Endothelial cell (in vitro differentiated cells): ENCODE results near the gene CSNK1D. TPM values are rescaled to one million over a fixed set of nuclear protein-coding genes. Genes with fewer than 3 reads are reported as not detected.

ENCODE experiments used
- DNase-seq: peaks from one replicate; pipeline ENCODE4 v3.0.0; 2021; ENCODE audit warnings: low spot score
- H3K27ac Mint-ChIP-seq: one replicate; pipeline ENCODE4 v1.8.0; 2021; ENCODE audit warnings: mixed read lengths, inconsistent platforms; ENCODE audit not compliant: unreplicated experiment
- H3K27me3 Mint-ChIP-seq: one replicate; pipeline ENCODE4 v1.8.0; 2021; ENCODE audit warnings: mild to moderate bottlenecking, moderate library complexity, mixed read lengths, inconsistent platforms; ENCODE audit not compliant: unreplicated experiment
- H3K36me3 Mint-ChIP-seq: one replicate; pipeline ENCODE4 v1.8.0; 2021; ENCODE audit warnings: mild to moderate bottlenecking, low read depth, mixed read lengths, inconsistent platforms; ENCODE audit not compliant: unreplicated experiment
- H3K4me1 Mint-ChIP-seq: one replicate; pipeline ENCODE4 v1.8.0; 2021; ENCODE audit warnings: mild to moderate bottlenecking, mixed read lengths, inconsistent platforms; ENCODE audit not compliant: unreplicated experiment
- H3K4me3 Mint-ChIP-seq: one replicate; pipeline ENCODE4 v1.8.0; 2021; ENCODE audit warnings: mild to moderate bottlenecking, mixed read lengths, inconsistent platforms; ENCODE audit not compliant: unreplicated experiment
- H3K9me3 Mint-ChIP-seq: one replicate; pipeline ENCODE4 v1.8.0; 2021; ENCODE audit warnings: mixed read lengths, inconsistent platforms; ENCODE audit not compliant: unreplicated experiment
- total RNA-seq: library from RNA; stranded (reverse); fragmentation: NEBNext Ultra II Directional; extraction: Animal tissue kit (Norgen Biotek cat#: 25700); gene quantifications from one replicate; pipeline ENCODE4 v1.2.1, GENCODE V29; 2021; ENCODE audit not compliant: unreplicated experiment
- TF ChIP-seq, protein P1 (sequence below): fragments of 200-600 bp; sonication (generic); IDR thresholded peaks from one replicate; pipeline ENCODE4 v1.5.0; 2021; ENCODE audit warnings: antibody characterized with exemption; ENCODE audit not compliant: unreplicated experiment

The CSNK1D gene
- total RNA-seq, 1 donor from 2014 or later, result 149 TPM

DNA sequence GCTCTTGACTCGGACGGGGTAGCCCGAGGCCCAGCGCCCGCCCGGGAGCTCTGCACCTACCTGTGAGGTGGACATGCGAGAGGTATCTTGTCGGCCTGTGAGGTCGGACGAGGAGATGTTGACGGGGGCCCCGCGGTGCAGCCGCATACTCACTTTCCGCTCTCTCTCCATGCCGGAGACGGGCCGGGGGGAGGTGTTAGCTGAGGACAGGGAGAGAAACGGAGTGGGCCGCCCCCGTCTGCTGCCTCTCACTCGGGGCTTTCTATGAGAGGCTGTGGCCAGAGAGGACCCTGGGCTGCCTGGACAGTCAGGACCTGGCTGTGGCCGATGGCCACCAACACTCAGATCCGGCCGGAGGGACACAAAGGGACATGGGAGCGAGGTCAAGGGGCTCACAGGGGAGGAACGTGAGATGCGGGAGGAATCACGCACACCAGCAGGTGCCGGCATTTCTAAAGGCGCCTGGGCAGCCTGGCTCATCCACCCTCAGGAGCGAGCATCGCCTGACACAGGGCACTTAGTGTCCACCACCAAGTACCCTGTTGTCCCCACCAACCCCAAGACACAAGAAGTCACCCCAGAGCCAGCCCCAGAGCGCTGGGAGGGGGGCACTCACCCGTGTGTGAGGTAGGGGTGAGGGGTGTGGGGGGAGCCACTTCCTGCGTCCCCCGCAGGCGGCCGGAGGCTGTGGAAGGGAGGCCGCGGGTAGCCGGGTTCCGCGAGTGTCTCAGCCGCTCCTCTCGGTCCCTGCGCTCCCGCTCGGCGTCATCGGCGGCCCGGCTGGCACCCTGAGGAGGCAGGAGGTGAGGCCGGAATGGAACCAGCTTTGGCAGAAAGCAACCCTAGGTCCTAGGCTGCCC, 24.5 kb downstream of the CSNK1D start:
- no peak for DNase-seq
- Mint-ChIP-seq H3K9me3 (no peaks in the 10 kb centered on the region), H3K27ac (no peak overlapping the region), H3K27me3 (peaks cover 20% of the 10 kb centered on the region), H3K4me3 (no peak overlapping the region), H3K36me3 (peaks cover 61% of the 10 kb centered on the region), H3K4me1 (peaks cover 29% of the 10 kb centered on the region)
- TF ChIP-seq, protein P1, sequence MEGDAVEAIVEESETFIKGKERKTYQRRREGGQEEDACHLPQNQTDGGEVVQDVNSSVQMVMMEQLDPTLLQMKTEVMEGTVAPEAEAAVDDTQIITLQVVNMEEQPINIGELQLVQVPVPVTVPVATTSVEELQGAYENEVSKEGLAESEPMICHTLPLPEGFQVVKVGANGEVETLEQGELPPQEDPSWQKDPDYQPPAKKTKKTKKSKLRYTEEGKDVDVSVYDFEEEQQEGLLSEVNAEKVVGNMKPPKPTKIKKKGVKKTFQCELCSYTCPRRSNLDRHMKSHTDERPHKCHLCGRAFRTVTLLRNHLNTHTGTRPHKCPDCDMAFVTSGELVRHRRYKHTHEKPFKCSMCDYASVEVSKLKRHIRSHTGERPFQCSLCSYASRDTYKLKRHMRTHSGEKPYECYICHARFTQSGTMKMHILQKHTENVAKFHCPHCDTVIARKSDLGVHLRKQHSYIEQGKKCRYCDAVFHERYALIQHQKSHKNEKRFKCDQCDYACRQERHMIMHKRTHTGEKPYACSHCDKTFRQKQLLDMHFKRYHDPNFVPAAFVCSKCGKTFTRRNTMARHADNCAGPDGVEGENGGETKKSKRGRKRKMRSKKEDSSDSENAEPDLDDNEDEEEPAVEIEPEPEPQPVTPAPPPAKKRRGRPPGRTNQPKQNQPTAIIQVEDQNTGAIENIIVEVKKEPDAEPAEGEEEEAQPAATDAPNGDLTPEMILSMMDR, result no peak

DNA sequence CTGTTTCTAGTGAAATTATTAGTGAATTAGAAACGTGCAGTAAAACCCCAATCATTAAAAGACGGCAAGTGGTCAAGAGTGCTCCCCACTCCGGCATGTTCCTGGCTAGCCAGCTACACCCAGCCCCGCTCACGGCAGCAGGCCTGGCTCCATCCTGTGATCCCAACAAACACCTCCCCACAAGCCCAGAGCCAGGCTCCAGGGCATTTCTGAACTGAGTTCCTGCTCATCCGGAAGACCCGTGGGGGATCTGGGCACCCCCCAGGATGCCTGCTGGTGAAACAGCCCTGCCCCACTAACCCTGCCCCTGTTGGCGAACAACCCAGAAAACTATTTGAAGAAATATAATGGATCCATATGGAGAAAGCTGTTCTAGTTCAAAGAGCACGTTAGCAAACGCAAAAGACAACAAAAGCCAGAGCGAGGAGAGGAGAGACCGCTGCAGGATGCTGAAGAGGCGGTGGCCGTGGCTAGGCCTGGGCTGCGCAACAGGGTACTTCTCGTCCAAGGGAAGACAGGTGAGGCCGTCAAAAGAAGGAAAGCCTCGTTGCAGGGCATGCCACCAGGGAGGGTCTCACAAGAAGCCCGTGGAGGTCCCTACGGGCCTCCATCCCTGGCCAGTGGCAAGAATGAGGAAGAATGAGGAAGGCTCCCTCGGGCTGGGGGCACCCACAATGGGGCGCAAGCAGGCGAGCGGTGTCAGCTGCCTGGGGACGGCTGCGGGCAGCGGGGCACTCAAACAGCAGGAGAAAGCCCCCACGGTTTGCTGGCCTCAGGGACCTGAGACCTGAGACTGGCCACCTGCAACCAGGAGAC, 25.4 kb downstream of the CSNK1D start:
- peaks cover 67% of the 10 kb centered on the region for H3K36me3 Mint-ChIP-seq
- no peaks in the 10 kb centered on the region for H3K9me3 Mint-ChIP-seq
- DNase-seq, result no peak
- TF ChIP-seq, protein P1, result no peak
- H3K4me1 Mint-ChIP-seq, result peaks cover 31% of the 10 kb centered on the region
- peak overlapping the region; percentile 1 for H3K27ac Mint-ChIP-seq
- peak overlapping the region; percentile 21 for H3K4me3 Mint-ChIP-seq
- peaks cover 22% of the 10 kb centered on the region for H3K27me3 Mint-ChIP-seq

DNA sequence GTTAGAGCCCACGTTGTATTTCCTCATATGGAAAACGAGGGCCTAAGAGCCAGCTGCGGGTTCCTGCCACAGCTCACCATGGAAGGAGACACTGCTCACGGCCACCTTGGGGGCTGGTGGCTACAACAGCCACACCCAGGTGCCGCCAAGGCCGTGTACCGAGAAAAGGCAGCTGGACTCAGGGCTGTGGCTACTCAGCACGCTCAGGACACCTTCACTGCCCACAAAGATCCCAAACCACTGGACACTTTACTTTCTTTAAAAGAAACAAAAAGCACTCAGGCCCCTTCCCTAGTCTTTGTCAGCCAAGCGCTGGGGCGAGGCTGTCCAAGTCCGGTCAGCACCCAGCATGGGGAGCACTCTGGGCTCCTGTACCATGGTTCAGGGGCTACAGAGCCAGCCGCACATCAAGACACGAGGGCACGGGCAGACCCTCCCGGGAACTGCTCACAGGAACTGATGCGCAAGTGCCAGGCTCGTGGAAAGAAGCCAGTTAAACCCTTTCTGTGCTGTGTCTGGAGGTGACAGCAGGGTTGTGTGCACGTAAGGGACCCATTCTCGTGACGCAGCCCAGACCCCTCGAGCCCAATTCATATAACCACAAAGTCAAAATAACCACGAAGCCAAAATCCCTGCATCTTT, 26.2 kb downstream of the CSNK1D start:
- peaks cover 29% of the 10 kb centered on the region for H3K4me1 Mint-ChIP-seq
- TF ChIP-seq, protein P1, result no peak
- no peak overlapping the region for H3K4me3 Mint-ChIP-seq
- H3K27me3 Mint-ChIP-seq, result peaks cover 19% of the 10 kb centered on the region
- H3K27ac Mint-ChIP-seq, result no peak overlapping the region
- DNase-seq, result no peak
- peaks cover 65% of the 10 kb centered on the region for H3K36me3 Mint-ChIP-seq
- H3K9me3 Mint-ChIP-seq, result no peaks in the 10 kb centered on the region

DNA sequence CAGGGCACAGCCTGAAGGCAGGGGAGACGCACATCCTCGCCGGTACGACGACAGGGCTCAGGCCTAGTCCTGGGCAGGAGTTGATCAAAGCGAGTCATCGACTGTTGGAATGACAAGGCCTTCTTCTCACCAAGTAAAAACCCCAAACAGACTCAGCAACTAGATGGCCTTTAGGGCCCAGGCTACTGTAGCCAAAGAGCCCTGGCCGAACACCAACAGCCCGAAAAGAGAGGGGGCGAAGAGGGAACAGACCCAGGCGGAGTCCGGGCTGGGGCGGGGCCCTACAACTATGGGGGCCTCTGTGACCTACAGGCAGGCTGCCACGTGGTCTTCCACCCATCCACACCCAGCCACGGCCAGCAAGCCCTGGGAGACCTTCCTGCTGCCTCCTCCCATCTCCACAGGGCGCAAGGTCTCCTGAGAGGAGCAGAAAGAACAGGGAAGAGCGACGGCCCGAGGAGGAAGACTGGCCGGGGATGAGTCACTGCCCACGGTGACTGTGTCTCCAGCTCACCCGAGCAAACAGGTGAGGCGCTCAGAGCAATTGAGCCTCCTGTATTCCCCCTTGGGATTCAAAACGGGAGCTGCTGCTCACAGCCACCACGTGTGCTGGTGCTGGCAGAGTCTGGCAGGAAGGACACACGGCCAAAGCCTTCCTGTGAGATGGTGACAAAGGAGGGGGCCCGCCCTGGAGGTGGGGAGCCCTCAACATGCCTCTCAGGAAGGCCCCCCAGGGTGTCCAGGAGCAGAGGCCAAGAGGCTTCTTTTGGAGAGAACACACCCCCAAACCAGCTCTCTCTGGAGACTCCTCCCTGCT, 26.9 kb downstream of the CSNK1D start:
- Mint-ChIP-seq H3K36me3 (peaks cover 58% of the 10 kb centered on the region), H3K4me3 (no peak overlapping the region), H3K27me3 (peaks cover 17% of the 10 kb centered on the region), H3K27ac (peak overlapping the region; percentile 61), H3K4me1 (peaks cover 28% of the 10 kb centered on the region), H3K9me3 (no peaks in the 10 kb centered on the region)
- TF ChIP-seq, protein P1, result no peak
- DNase-seq, result no peak
